Keratinocyte (primary cell): ENCODE results near the gene AHNAK2. TPM values are rescaled to one million over a fixed set of nuclear protein-coding genes. Genes with fewer than 3 reads are reported as not detected.
A peak's percentile ranks its signal among the peaks of the same experiment; 100 is the strongest.

Source experiments
- DNase-seq: peaks from one replicate; pipeline ENCODE4 v3.0.0-alpha.2; 2011; ENCODE audit warnings: low read depth, missing footprints, low spot score
- FAIRE-seq: peaks from 2 replicates; lab custom pipeline; 2011; peaks lifted over from hg19 to GRCh38; lab: Jason Lieb, UNC
- H2AFZ ChIP-seq: 2 replicates; pipeline ENCODE4 v1.6.0; 2012; ENCODE audit warnings: low read length, control low read depth, inconsistent platforms; ENCODE audit not compliant: control insufficient read depth
- H3K27ac ChIP-seq: 2 replicates; pipeline ENCODE4 v1.5.1; 2011; ENCODE audit warnings: low read length; ENCODE audit not compliant: control insufficient read depth, insufficient read depth
- H3K27me3 ChIP-seq: 3 replicates; pipeline ENCODE4 v1.6.0; 2011; ENCODE audit warnings: low read length; ENCODE audit not compliant: control insufficient read depth, insufficient read depth; ENCODE audit errors: extremely low read depth
- H3K36me3 ChIP-seq, 2 experiments: 2 replicates in 1 of 2; 3 replicates in 1 of 2; pipeline ENCODE4 v1.5.1; 2011; ENCODE audit warnings: low read length in 2 of 2, mild to moderate bottlenecking in 1 of 2; ENCODE audit not compliant: control insufficient read depth in 2 of 2, insufficient read depth in 2 of 2; ENCODE audit errors: extremely low read depth in 1 of 2
- H3K4me1 ChIP-seq: 3 replicates; pipeline ENCODE4 v1.5.1; 2011; ENCODE audit warnings: low read length; ENCODE audit not compliant: control insufficient read depth, insufficient read depth; ENCODE audit errors: extremely low read depth
- H3K4me2 ChIP-seq: 3 replicates; pipeline ENCODE4 v1.6.0; 2011; ENCODE audit warnings: low read depth, low read length; ENCODE audit not compliant: control insufficient read depth, insufficient read depth; ENCODE audit errors: extremely low read depth
- H3K4me3 ChIP-seq, 3 experiments: fragments of 200-600 bp in 1 of 3; sonication (generic) in 1 of 3; 2 replicates in 2 of 3; 3 replicates in 1 of 3; pipeline ENCODE4 v1.5.1; 2011 to 2016; ENCODE audit warnings: low read length in 3 of 3, mild to moderate bottlenecking in 3 of 3, control low read depth in 2 of 3, inconsistent platforms in 1 of 3, low read depth in 1 of 3, mixed read lengths in 1 of 3, mixed run types in 1 of 3, moderate library complexity in 1 of 3; ENCODE audit not compliant: control insufficient read depth in 2 of 3, insufficient read depth in 2 of 3; ENCODE audit errors: extremely low read depth in 1 of 3
- H3K79me2 ChIP-seq: 2 replicates; pipeline ENCODE4 v1.6.0; 2012; ENCODE audit warnings: low read length; ENCODE audit not compliant: control insufficient read depth, insufficient read depth
- H3K9ac ChIP-seq: 3 replicates; pipeline ENCODE4 v1.6.0; 2011; ENCODE audit warnings: low read length; ENCODE audit not compliant: control insufficient read depth, insufficient read depth; ENCODE audit errors: extremely low read depth
- H3K9me1 ChIP-seq: 3 replicates; pipeline ENCODE4 v1.6.0; 2011; ENCODE audit warnings: low read length; ENCODE audit not compliant: control insufficient read depth, insufficient read depth; ENCODE audit errors: extremely low read depth
- H3K9me3 ChIP-seq: 2 replicates; pipeline ENCODE4 v1.5.1; 2012; ENCODE audit warnings: low read depth, low read length; ENCODE audit not compliant: control insufficient read depth
- H4K20me1 ChIP-seq: 3 replicates; pipeline ENCODE4 v1.6.0; 2011; ENCODE audit warnings: low read length; ENCODE audit not compliant: control insufficient read depth, insufficient read depth; ENCODE audit errors: extremely low read depth
- CTCF ChIP-seq, 3 experiments: IDR thresholded peaks in 1 of 3; conservative IDR thresholded peaks in 1 of 3; optimal IDR thresholded peaks in 1 of 3; 2 replicates in 2 of 3; 3 replicates in 1 of 3; pipeline versions ENCODE3 to v1.5.1; 2011; ENCODE audit warnings: low read length in 3 of 3, mild to moderate bottlenecking in 3 of 3, moderate library complexity in 2 of 3, control low read depth in 1 of 3, inconsistent platforms in 1 of 3; ENCODE audit not compliant: insufficient read depth in 2 of 3; ENCODE audit errors: extremely low read depth in 1 of 3
- EZH2 ChIP-seq: IDR thresholded peaks from one replicate; pipeline ENCODE4 v1.6.1; 2012; ENCODE audit warnings: inconsistent platforms, mild to moderate bottlenecking, low read length, moderate library complexity
- dilution Hi-C: fragments of 300-500 bp; cut with MboI; formaldehyde crosslinking; loops from one replicate; pipeline ENCODE4 v1.7.0; 2020; ENCODE audit warnings: low sequenced_read_pairs; ENCODE audit not compliant: extremely low pct_ligation_motif_present
- polyA plus RNA-seq, 5 experiments: library from polyadenylated mRNA; depleted of rRNA in 3 of 5; stranded (reverse) in 3 of 5; stranded (forward) in 1 of 5; unstranded in 1 of 5; fragments of >200 nt; gene quantifications; 1 replicate in 1 of 5; 2 replicates in 3 of 5; 3 replicates in 1 of 5; pipeline versions ENCODE4 v1.2.1 to v1.2.3, GENCODE V29; 2011 to 2012; ENCODE audit warnings: missing spikeins in 2 of 5, low read depth in 1 of 5, low replicate concordance in 1 of 5

Gene AHNAK2
- polyA plus RNA-seq, 1 donor (not counting 4 experiments of a cell fraction or from before 2014, with no cell fraction given) = 164 TPM

GRCh38 chr14:104974665-104975390 is 3.3 kb downstream of the AHNAK2 start:
- no peaks in the 10 kb centered on the region for H3K27me3 ChIP-seq
- no peak overlapping the region for H2AFZ ChIP-seq
- no peaks in the 10 kb centered on the region for H3K9me1 ChIP-seq
- dilution Hi-C loops = no loop called here
- H3K4me1 ChIP-seq = peaks cover 57% of the 10 kb centered on the region
- no peaks in the 10 kb centered on the region for H3K36me3 ChIP-seq
- peaks cover 3% of the 10 kb centered on the region for H4K20me1 ChIP-seq
- H3K9me3 ChIP-seq = no peaks in the 10 kb centered on the region
- no peak for FAIRE-seq
- TF ChIP-seq EZH2 (no peak), CTCF (optimal IDR thresholded peaks at IDR 0.05 in 1 of 3, IDR thresholded peaks at IDR 0.05 in 1 of 3, conservative IDR thresholded peaks at IDR 0.05 in 1 of 3; ENCODE audit: extremely low read depth in 1 of 3, insufficient read depth in 2 of 3, low read length in 3 of 3) (no peak)
- H3K79me2 ChIP-seq = peaks cover 26% of the 10 kb centered on the region
- H3K4me3 ChIP-seq = peak overlapping the region in 1 of 3 experiments; percentile 7
- peak overlapping the region; percentile 100 for H3K9ac ChIP-seq
- DNase-seq = no peak
- H3K4me2 ChIP-seq = no peak overlapping the region
- H3K27ac ChIP-seq = peak overlapping the region; percentile 98

- Histone ChIP-seq H2AFZ (peak overlapping the region; percentile 26), H3K27me3 (no peaks in the 10 kb centered on the region), H4K20me1 (peaks cover 3% of the 10 kb centered on the region), H3K9ac (peak overlapping the region; percentile 100), H3K27ac (peak overlapping the region; percentile 98), H3K9me1 (no peaks in the 10 kb centered on the region), H3K79me2 (peaks cover 33% of the 10 kb centered on the region), H3K4me2 (peak overlapping the region; percentile 91), H3K4me3 (peak overlapping the region in 1 of 3 experiments; percentile 7), H3K36me3 (no peaks in the 10 kb centered on the region), H3K4me1 (peaks cover 59% of the 10 kb centered on the region), H3K9me3 (no peaks in the 10 kb centered on the region)
- TF ChIP-seq EZH2 (no peak), CTCF (optimal IDR thresholded peaks at IDR 0.05 in 1 of 3, IDR thresholded peaks at IDR 0.05 in 1 of 3, conservative IDR thresholded peaks at IDR 0.05 in 1 of 3; ENCODE audit: extremely low read depth in 1 of 3, insufficient read depth in 2 of 3, low read length in 3 of 3) (no peak)
- FAIRE-seq = peak; percentile 55
- dilution Hi-C loops = no loop called here
- no peak for DNase-seq
Measured at GRCh38 chr14:104974146-104974541, 4.0 kb downstream of the AHNAK2 start.
